ENCODE measurements around the gene MED9. TPM values are rescaled to one million over a fixed set of nuclear protein-coding genes. Genes with fewer than 3 reads are reported as not detected.
"Not testable (repeated sequence)": the region's sequence is repeated elsewhere in the genome, so short reads cannot be mapped to it uniquely, and the experiment has no call there.

MED9 gene
- total RNA-seq, 1 donor from 2014 or later: 16.1 TPM

- DNase-seq: no peak
Observed at GRCh38 chr17:17455173-17455572, 21.6 kb upstream of the MED9 start.

- DNase-seq: no peak
Observed at GRCh38 chr17:17456251-17456650, 20.5 kb upstream of the MED9 start.

GRCh38 chr17:17457680-17458079 lies 19.1 kb upstream of the MED9 start:
- no peak for DNase-seq

GRCh38 chr17:17460038-17460437 lies 16.8 kb upstream of the MED9 start:
- no peak for DNase-seq

GRCh38 chr17:17462048-17462824 lies 14.6 kb upstream of the MED9 start:
- no peak for DNase-seq

- no peak for DNase-seq
Observed at GRCh38 chr17:17463821-17464220, 13.0 kb upstream of the MED9 start.

- DNase-seq: not testable (repeated sequence)
Observed at GRCh38 chr17:17465878-17466277, 10.9 kb upstream of the MED9 start.

GRCh38 chr17:17466511-17466910 lies 10.3 kb upstream of the MED9 start:
- no peak for DNase-seq

- no peak for DNase-seq
Observed at GRCh38 chr17:17467016-17467415, 9.8 kb upstream of the MED9 start.

GRCh38 chr17:17467720-17468119 lies 9.1 kb upstream of the MED9 start:
- no peak for DNase-seq

GRCh38 chr17:17468217-17469010 lies 8.4 kb upstream of the MED9 start:
- peak; percentile 47 for DNase-seq

- DNase-seq: no peak
Observed at GRCh38 chr17:17469358-17469757, 7.4 kb upstream of the MED9 start.

- DNase-seq: no peak
Observed at GRCh38 chr17:17469996-17470395, 6.8 kb upstream of the MED9 start.

- no peak for DNase-seq
Observed at GRCh38 chr17:17472333-17472920, 4.4 kb upstream of the MED9 start.

- DNase-seq: no peak
Observed at GRCh38 chr17:17474341-17474740, 2.5 kb upstream of the MED9 start.

- DNase-seq: no peak
Observed at GRCh38 chr17:17479209-17479608, 2.4 kb downstream of the MED9 start.

GRCh38 chr17:17480593-17481148 lies 3.9 kb downstream of the MED9 start:
- no peak for DNase-seq

GRCh38 chr17:17481860-17482259 lies 5.1 kb downstream of the MED9 start:
- no peak for DNase-seq

- DNase-seq: no peak
Observed at GRCh38 chr17:17484451-17484899, 7.7 kb downstream of the MED9 start.

- no peak for DNase-seq
Observed at GRCh38 chr17:17485420-17485819, 8.6 kb downstream of the MED9 start.

GRCh38 chr17:17486416-17486815 lies 9.6 kb downstream of the MED9 start:
- DNase-seq: not testable (repeated sequence)

GRCh38 chr17:17487998-17488397 lies 11.2 kb downstream of the MED9 start:
- no peak for DNase-seq

- DNase-seq: peak; percentile 59
Observed at GRCh38 chr17:17491031-17491471, 14.3 kb downstream of the MED9 start.
